Gastrocnemius medialis (tissue), 4 donors: ENCODE measurements around the gene FRMD4B.

ENCODE experiments used
- CTCF ChIP-seq, 5 experiments: fragments of 450-650 bp in 3 of 5; fragments of 200-600 bp in 2 of 5; sonication (generic) in 2 of 5; IDR thresholded peaks in 4 of 5; conservative IDR thresholded peaks in 1 of 5; 1 replicate in 4 of 5; 2 replicates in 1 of 5; pipeline ENCODE4 v1.5.1; 2016 to 2019; ENCODE audit warnings: antibody characterized with exemption in 5 of 5, mild to moderate bottlenecking in 3 of 5, moderate library complexity in 3 of 5
- POLR2A ChIP-seq, 2 donors: fragments of 450-650 bp; IDR thresholded peaks; one replicate each; pipeline ENCODE4 v1.6.1; 2017; ENCODE audit warnings: antibody characterized with exemption in 2 of 2, mild to moderate bottlenecking in 2 of 2, moderate library complexity in 2 of 2

GRCh38 chr3:69389520-69390248 is 3.8 kb upstream of the FRMD4B start:
- TF ChIP-seq CTCF (IDR thresholded peaks at IDR 0.05 in 4 of 5, conservative IDR thresholded peaks at IDR 0.05 in 1 of 5) (no peak), POLR2A (IDR thresholded peaks at IDR 0.05) (no peak)
